Measurements from ENCODE around the gene PACRG. TPM values are rescaled to one million over a fixed set of nuclear protein-coding genes. Genes with fewer than 3 reads are reported as not detected.

Gene PACRG
- total and polyA plus RNA-seq, 2 of the 13 experiments (the other 11 are each of a cell fraction or from before 2014, with no cell fraction given), result 0.13 TPM; not detected in 1

DNA sequence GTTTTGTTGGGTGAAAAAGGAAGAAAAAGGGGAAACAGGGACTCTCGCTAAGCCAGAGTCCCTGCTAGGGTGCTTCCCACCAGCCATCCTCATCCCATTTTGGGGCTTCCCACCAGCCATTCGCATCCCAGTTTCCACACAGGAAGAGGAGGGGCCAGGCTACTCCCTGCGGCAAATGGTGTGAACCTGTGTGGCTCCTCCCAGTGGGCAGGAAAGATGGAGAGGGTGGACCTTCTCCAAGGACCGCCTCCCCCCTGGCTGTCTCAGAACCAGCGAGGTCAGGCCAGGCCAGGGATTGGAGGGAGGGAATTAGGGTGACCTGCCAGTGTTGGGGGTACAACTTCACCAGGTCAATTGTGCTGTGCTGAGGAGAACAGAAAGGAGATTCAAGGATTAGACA is 326.9 kb downstream of the PACRG start (continued):
- TF ChIP-seq, protein P1, sequence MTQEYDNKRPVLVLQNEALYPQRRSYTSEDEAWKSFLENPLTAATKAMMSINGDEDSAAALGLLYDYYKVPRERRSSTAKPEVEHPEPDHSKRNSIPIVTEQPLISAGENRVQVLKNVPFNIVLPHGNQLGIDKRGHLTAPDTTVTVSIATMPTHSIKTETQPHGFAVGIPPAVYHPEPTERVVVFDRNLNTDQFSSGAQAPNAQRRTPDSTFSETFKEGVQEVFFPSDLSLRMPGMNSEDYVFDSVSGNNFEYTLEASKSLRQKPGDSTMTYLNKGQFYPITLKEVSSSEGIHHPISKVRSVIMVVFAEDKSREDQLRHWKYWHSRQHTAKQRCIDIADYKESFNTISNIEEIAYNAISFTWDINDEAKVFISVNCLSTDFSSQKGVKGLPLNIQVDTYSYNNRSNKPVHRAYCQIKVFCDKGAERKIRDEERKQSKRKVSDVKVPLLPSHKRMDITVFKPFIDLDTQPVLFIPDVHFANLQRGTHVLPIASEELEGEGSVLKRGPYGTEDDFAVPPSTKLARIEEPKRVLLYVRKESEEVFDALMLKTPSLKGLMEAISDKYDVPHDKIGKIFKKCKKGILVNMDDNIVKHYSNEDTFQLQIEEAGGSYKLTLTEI (CRISPR knock-in tag; conservative IDR thresholded peaks at IDR 0.05), result no peak
- no peak for TF ChIP-seq YY1 (IDR thresholded peaks at IDR 0.05; ENCODE audit: insufficient read depth, insufficient replicate concordance, low read depth, low read length)
- no peak for TF ChIP-seq ZNF792 (CRISPR knock-in tag; IDR thresholded peaks at IDR 0.05)
- TF ChIP-seq FOXJ3 (CRISPR knock-in tag; IDR thresholded peaks at IDR 0.05; ENCODE audit: borderline replicate concordance), result no peak

DNA sequence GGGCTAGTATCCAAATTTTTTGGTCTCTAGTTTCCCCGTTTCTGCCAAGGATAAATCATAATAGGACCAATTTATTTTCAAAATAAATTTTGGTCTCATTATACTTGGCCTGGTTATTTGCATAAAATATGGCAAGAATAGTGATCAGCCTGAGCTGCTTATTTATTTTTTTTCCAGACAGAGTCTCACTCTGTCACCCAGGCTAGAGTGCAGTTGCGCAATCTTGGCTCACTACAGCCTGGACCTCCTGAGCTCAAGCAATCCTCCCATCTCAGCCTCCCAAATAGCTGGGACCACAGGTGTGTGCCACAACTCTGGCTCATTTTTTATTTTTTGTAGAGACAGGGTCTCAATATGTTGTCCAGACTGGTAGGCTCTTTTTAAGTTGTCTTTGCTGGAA is 329.5 kb downstream of the PACRG start:
- in situ Hi-C loops (cut with HindIII; ENCODE audit: extremely low pct_ligation_motif_present, low pct_unique_long_range_greater_than_20kb) (no loop called here), intact Hi-C loops (cut with micrococcal nuclease; ENCODE audit: unreplicated experiment) (no loop called here)
- Histone ChIP-seq H2AFZ (ENCODE audit: low read length) (no peak overlapping the region), H3K9ac (ENCODE audit: insufficient read depth, low read depth, low read length) (no peak overlapping the region), H3K27me3 (ENCODE audit: control insufficient read depth in 1 of 2, insufficient read depth in 2 of 2, low read length in 2 of 2) (no peaks in the 10 kb centered on the region), H3K27ac (ENCODE audit: extremely low read length, insufficient read depth, low read length) (no peak overlapping the region), H3K36me3 (replicated peaks in 1 of 2; ENCODE audit: control insufficient read depth in 1 of 2, insufficient read depth in 2 of 2, low read length in 2 of 2) (no peaks in the 10 kb centered on the region), H3K4me2 (ENCODE audit: low read depth, low read length) (no peak overlapping the region), H3K4me3 (replicated peaks in 1 of 3; ENCODE audit: insufficient read depth in 1 of 3, low read depth in 2 of 3, low read length in 3 of 3) (no peak overlapping the region), H4K20me1 (ENCODE audit: insufficient read depth, low read length) (no peaks in the 10 kb centered on the region), H3K4me1 (ENCODE audit: insufficient read depth, low read length) (no peaks in the 10 kb centered on the region), H3K9me3 (ENCODE audit: low read length) (no peaks in the 10 kb centered on the region), H3K79me2 (ENCODE audit: insufficient read depth, low read length) (no peaks in the 10 kb centered on the region)
- WGBS (ENCODE audit: low lambda C conversion rate), result 9% methylated on average over 2 of the region's 2 CpGs
- POLR2A ChIA-PET, result no interaction called here
- CTCF ChIA-PET (ENCODE audit: low intra/inter-chr PET ratio, low total read pairs), result no interaction called here
- ATAC-seq (no peak), DNase-seq (ENCODE audit: low spot score) (no peak), FAIRE-seq (no peak)
- BruUV-seq (replicated peaks), result no TSS peak
- TF ChIP-seq CEBPG (CRISPR knock-in tag; IDR thresholded peaks at IDR 0.05) (peak; percentile 62), CEBPB (IDR thresholded peaks at IDR 0.05; ENCODE audit: borderline replicate concordance, low read depth, low read length) (peak; percentile 88), NFIC (IDR thresholded peaks at IDR 0.05; ENCODE audit: low read length) (no peak), ZNF20 (CRISPR knock-in tag; IDR thresholded peaks at IDR 0.05) (no peak), ZNF550 (CRISPR knock-in tag; IDR thresholded peaks at IDR 0.05; ENCODE audit: borderline replicate concordance) (no peak), ZMYM4 (CRISPR knock-in tag; IDR thresholded peaks at IDR 0.05) (no peak), NRL (CRISPR knock-in tag; IDR thresholded peaks at IDR 0.05; ENCODE audit: borderline replicate concordance) (no peak), NR1H2 (CRISPR knock-in tag; IDR thresholded peaks at IDR 0.05; ENCODE audit: borderline replicate concordance, low read depth) (no peak)
- TF ChIP-seq, protein P2, sequence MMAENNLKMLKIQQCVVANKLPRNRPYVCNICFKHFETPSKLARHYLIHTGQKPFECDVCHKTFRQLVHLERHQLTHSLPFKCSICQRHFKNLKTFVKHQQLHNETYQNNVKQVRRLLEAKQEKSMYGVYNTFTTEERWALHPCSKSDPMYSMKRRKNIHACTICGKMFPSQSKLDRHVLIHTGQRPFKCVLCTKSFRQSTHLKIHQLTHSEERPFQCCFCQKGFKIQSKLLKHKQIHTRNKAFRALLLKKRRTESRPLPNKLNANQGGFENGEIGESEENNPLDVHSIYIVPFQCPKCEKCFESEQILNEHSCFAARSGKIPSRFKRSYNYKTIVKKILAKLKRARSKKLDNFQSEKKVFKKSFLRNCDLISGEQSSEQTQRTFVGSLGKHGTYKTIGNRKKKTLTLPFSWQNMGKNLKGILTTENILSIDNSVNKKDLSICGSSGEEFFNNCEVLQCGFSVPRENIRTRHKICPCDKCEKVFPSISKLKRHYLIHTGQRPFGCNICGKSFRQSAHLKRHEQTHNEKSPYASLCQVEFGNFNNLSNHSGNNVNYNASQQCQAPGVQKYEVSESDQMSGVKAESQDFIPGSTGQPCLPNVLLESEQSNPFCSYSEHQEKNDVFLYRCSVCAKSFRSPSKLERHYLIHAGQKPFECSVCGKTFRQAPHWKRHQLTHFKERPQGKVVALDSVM (CRISPR knock-in tag; IDR thresholded peaks at IDR 0.05), result 0 out of 2 replicates have a peak, but pooled peaks have one; percentile 17
- TF ChIP-seq, protein P3, sequence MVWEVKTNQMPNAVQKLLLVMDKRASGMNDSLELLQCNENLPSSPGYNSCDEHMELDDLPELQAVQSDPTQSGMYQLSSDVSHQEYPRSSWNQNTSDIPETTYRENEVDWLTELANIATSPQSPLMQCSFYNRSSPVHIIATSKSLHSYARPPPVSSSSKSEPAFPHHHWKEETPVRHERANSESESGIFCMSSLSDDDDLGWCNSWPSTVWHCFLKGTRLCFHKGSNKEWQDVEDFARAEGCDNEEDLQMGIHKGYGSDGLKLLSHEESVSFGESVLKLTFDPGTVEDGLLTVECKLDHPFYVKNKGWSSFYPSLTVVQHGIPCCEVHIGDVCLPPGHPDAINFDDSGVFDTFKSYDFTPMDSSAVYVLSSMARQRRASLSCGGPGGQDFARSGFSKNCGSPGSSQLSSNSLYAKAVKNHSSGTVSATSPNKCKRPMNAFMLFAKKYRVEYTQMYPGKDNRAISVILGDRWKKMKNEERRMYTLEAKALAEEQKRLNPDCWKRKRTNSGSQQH (CRISPR knock-in tag; IDR thresholded peaks at IDR 0.05; ENCODE audit: low read depth), result no peak
